OCI-M2 (cell line): Measurements from ENCODE around the gene SLC25A25.
A peak's percentile ranks its signal among the peaks of the same experiment; 100 is the strongest.
"Not testable (repeated sequence)": the region's sequence is repeated elsewhere in the genome, so short reads cannot be mapped to it uniquely, and the experiment has no call there.

Experiments
- DNase-seq: peaks from one replicate; lab custom pipeline; 2025; ENCODE audit not compliant: unreplicated experiment; lab: John Stamatoyannopoulos, UW

SLC25A25 gene

GRCh38 chr9:128067645-128068385 lies at the start of gene SLC25A25:
Gene SLC25A25 (plus strand): TSS chr9:128068232. CDS start chr9:128068320, 88 bp downstream.
- peak; percentile 96 for DNase-seq

- no peak for DNase-seq
Observed at GRCh38 chr9:128020692-128021091, 47.3 kb upstream of the SLC25A25 start.

GRCh38 chr9:128021098-128021497 lies 46.9 kb upstream of the SLC25A25 start:
- no peak for DNase-seq

GRCh38 chr9:128022886-128023285 lies 45.1 kb upstream of the SLC25A25 start:
- DNase-seq, result no peak

- DNase-seq, result not testable (repeated sequence)
Observed at GRCh38 chr9:128023671-128024070, 44.4 kb upstream of the SLC25A25 start.

- DNase-seq, result no peak
Observed at GRCh38 chr9:128024761-128025308, 43.2 kb upstream of the SLC25A25 start.

- no peak for DNase-seq
Observed at GRCh38 chr9:128025736-128026135, 42.3 kb upstream of the SLC25A25 start.

GRCh38 chr9:128026255-128026772 lies 41.7 kb upstream of the SLC25A25 start:
- DNase-seq, result no peak

GRCh38 chr9:128026773-128027541 lies 41.1 kb upstream of the SLC25A25 start:
- no peak for DNase-seq

GRCh38 chr9:128027705-128028104 lies 40.3 kb upstream of the SLC25A25 start:
- no peak for DNase-seq

GRCh38 chr9:128033609-128034008 lies 34.4 kb upstream of the SLC25A25 start:
- DNase-seq, result no peak

GRCh38 chr9:128034821-128035652 lies 33.0 kb upstream of the SLC25A25 start:
- DNase-seq, result peak; percentile 18

GRCh38 chr9:128036522-128036921 lies 31.5 kb upstream of the SLC25A25 start:
- DNase-seq, result not testable (repeated sequence)

GRCh38 chr9:128040783-128041182 lies 27.2 kb upstream of the SLC25A25 start:
- DNase-seq, result not testable (repeated sequence)

- no peak for DNase-seq
Observed at GRCh38 chr9:128042043-128042442, 26.0 kb upstream of the SLC25A25 start.

- DNase-seq, result no peak
Observed at GRCh38 chr9:128043467-128043868, 24.6 kb upstream of the SLC25A25 start.

- not testable (repeated sequence) for DNase-seq
Observed at GRCh38 chr9:128045409-128045808, 22.6 kb upstream of the SLC25A25 start.

GRCh38 chr9:128045831-128046230 lies 22.2 kb upstream of the SLC25A25 start:
- no peak for DNase-seq

- DNase-seq, result no peak
Observed at GRCh38 chr9:128047231-128047630, 20.8 kb upstream of the SLC25A25 start.

GRCh38 chr9:128048663-128049062 lies 19.4 kb upstream of the SLC25A25 start:
- DNase-seq, result no peak

- DNase-seq, result no peak
Observed at GRCh38 chr9:128049843-128050242, 18.2 kb upstream of the SLC25A25 start.
